Measurements from ENCODE around the gene PPIB. TPM values are rescaled to one million over a fixed set of nuclear protein-coding genes. Genes with fewer than 3 reads are reported as not detected.

PPIB gene
- total RNA-seq, 1 experiment from 2014 or later, result 433 TPM

DNA sequence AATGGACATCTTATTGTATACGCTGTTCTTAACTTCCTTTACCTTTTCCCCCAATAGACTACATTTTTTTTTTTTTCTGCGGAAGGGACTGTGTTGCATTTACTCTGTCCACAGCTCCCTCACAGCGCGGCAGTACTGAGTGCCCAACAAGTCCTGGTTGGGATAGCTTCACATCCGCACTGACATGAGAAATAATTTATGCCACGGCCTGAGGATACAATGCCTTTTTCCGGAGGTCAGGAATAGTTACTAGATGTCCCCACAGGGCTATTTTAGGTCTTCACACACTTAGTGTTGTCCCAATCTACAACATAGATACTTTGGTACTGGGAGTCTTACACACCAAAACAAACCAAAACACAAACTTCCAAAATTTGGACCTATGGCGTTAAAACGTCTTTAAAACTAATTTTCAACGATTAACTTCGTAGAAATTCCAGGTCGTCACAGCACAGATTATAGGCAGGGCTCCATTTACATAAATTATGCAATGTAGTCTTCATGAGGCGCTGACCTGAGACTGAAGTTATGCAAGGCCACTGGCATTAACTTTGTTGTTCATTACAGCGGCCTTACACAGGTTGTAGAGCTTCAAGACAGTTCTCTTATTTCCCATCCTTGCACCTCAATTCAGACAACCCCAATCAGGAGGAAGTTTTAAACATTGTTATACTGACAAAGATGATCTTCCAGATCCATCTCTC is 989 bp upstream of the PPIB start:
- no peak overlapping the region for H3K27ac ChIP-seq (ENCODE audit: insufficient read length, low read depth, low read length)

More for the DNA sequence above, 989 bp upstream of the PPIB start:
- H2AK5ac ChIP-seq (ENCODE audit: insufficient read length, low read length), result no peak overlapping the region
- H4K5ac ChIP-seq (ENCODE audit: insufficient read length, low read depth, low read length), result no peak overlapping the region
- TF ChIP-seq, protein P1, sequence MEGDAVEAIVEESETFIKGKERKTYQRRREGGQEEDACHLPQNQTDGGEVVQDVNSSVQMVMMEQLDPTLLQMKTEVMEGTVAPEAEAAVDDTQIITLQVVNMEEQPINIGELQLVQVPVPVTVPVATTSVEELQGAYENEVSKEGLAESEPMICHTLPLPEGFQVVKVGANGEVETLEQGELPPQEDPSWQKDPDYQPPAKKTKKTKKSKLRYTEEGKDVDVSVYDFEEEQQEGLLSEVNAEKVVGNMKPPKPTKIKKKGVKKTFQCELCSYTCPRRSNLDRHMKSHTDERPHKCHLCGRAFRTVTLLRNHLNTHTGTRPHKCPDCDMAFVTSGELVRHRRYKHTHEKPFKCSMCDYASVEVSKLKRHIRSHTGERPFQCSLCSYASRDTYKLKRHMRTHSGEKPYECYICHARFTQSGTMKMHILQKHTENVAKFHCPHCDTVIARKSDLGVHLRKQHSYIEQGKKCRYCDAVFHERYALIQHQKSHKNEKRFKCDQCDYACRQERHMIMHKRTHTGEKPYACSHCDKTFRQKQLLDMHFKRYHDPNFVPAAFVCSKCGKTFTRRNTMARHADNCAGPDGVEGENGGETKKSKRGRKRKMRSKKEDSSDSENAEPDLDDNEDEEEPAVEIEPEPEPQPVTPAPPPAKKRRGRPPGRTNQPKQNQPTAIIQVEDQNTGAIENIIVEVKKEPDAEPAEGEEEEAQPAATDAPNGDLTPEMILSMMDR (conservative IDR thresholded peaks at IDR 0.05), result no peak
- no peaks in the 10 kb centered on the region; the same call in 1 of the 2 replicates for H3K79me2 ChIP-seq (ENCODE audit: insufficient read depth, low read length)
- H3K79me1 ChIP-seq (ENCODE audit: insufficient read depth, low read depth, low read length, poor library complexity, severe bottlenecking), result no peaks in the 10 kb centered on the region
- H2BK5ac ChIP-seq (ENCODE audit: insufficient read length, low read length), result no peak overlapping the region
- H2BK12ac ChIP-seq (ENCODE audit: insufficient read length, low read depth, low read length), result no peak overlapping the region
- peak overlapping the region; percentile 51 to 74 for H3K4me3 Mint-ChIP-seq
- peaks cover 28 to 29% of the 10 kb centered on the region in 2 experiments for H3K4me1 Mint-ChIP-seq
- no peak overlapping the region for H3K56ac ChIP-seq (ENCODE audit: insufficient read length, low read depth, low read length)
- H3K14ac ChIP-seq (ENCODE audit: insufficient read depth, low read length), result no peak overlapping the region
- H2BK20ac ChIP-seq (ENCODE audit: low read depth, low read length, poor library complexity, severe bottlenecking), result no peak overlapping the region
- H3T11ph ChIP-seq (ENCODE audit: low read length), result no peak overlapping the region
- H3K9me3 ChIP-seq (ENCODE audit: control insufficient read depth, low read depth, low read length), result no peaks in the 10 kb centered on the region
- H3K4ac ChIP-seq (ENCODE audit: low read depth, low read length), result no peak overlapping the region
- H3K27ac Mint-ChIP-seq, result peak overlapping the region; percentile 41 to 84 (median 83); a peak in 6 of 7 replicates
- H3K23me2 ChIP-seq (ENCODE audit: insufficient read length, low read depth, low read length, poor library complexity, severe bottlenecking), result no peaks in the 10 kb centered on the region
- no peak for DNase-seq
- H4K20me1 ChIP-seq (ENCODE audit: control insufficient read depth, insufficient read depth, insufficient read length), result no peaks in the 10 kb centered on the region
- no peaks in the 10 kb centered on the region for H3K27me3 Mint-ChIP-seq (ENCODE audit: low read depth)
- no peaks in the 10 kb centered on the region for H3K27me3 ChIP-seq (ENCODE audit: insufficient read depth, low read length)
- H2BK15ac ChIP-seq (ENCODE audit: low read depth, low read length), result no peak overlapping the region
- no peak overlapping the region for H4K8ac ChIP-seq (replicated peaks; ENCODE audit: insufficient read length, low read depth, low read length)
- H3K4me1 ChIP-seq (ENCODE audit: insufficient read depth, low read length), result no peaks in the 10 kb centered on the region; the same call in 1 of the 2 replicates
- peaks cover 12 to 25% (median 19%) of the 10 kb centered on the region in 3 experiments; a peak in 6 of 7 replicates for H3K36me3 Mint-ChIP-seq (ENCODE audit: insufficient read depth in 1 of 3, low read depth in 3 of 3)
- no peak overlapping the region for H2AFZ ChIP-seq (ENCODE audit: low read length)
- no peak overlapping the region for H4K91ac ChIP-seq (ENCODE audit: insufficient read length, low read depth, low read length)
- no peak overlapping the region for H3K23ac ChIP-seq (ENCODE audit: insufficient read length, low read depth, low read length)
- no peak overlapping the region for H3K18ac ChIP-seq (ENCODE audit: insufficient read length, low read depth, low read length)
- no peak overlapping the region for H3K9ac ChIP-seq (ENCODE audit: extremely low read depth, insufficient read length, low read length)
- 100% methylated on average over 4 of the region's 14 CpGs for WGBS (ENCODE audit: extremely low coverage, insufficient read length, low lambda C conversion rate)
- H3K9me3 Mint-ChIP-seq, result no peaks in the 10 kb centered on the region; a peak in 1 of 5 replicates
- no peak overlapping the region for H2BK120ac ChIP-seq (ENCODE audit: low read depth, low read length, poor library complexity, severe bottlenecking)
- H3K4me2 ChIP-seq (ENCODE audit: insufficient read depth, insufficient read length, low read length), result peak overlapping the region; percentile 63
